Mesothelial cell of epicardium (in vitro differentiated cells): ENCODE measurements around the gene TMEM72. TPM values are rescaled to one million over a fixed set of nuclear protein-coding genes. Genes with fewer than 3 reads are reported as not detected.

ENCODE experiments used
- DNase-seq, 2 experiments: peaks; one replicate each; pipeline ENCODE4 v3.0.0; 2021; ENCODE audit warnings: low spot score in 2 of 2; ENCODE audit not compliant: unreplicated experiment in 2 of 2
- H3K27ac Mint-ChIP-seq: 2 replicates; pipeline ENCODE4 v1.8.0; 2021; ENCODE audit warnings: mixed read lengths
- H3K27me3 Mint-ChIP-seq: 2 replicates; pipeline ENCODE4 v1.8.0; 2021; ENCODE audit warnings: low read depth, mixed read lengths
- H3K36me3 Mint-ChIP-seq: 2 replicates; pipeline ENCODE4 v1.8.0; 2021; ENCODE audit warnings: mixed read lengths
- H3K4me1 Mint-ChIP-seq: 2 replicates; pipeline ENCODE4 v1.8.0; 2021; ENCODE audit warnings: mixed read lengths
- H3K4me3 Mint-ChIP-seq: 2 replicates; pipeline ENCODE4 v1.8.0; 2021; ENCODE audit warnings: mild to moderate bottlenecking, moderate library complexity, mixed read lengths
- H3K9me3 Mint-ChIP-seq: 2 replicates; pipeline ENCODE4 v1.8.0; 2021; ENCODE audit warnings: mixed read lengths
- total RNA-seq: library from RNA; stranded (reverse); gene quantifications from 3 replicates; pipeline ENCODE4 v1.2.1, GENCODE V29; 2021
- TF ChIP-seq, protein P1 (sequence below): fragments of 200-600 bp; sonication (generic); IDR thresholded peaks from one replicate; pipeline ENCODE4 v1.5.0; 2021; ENCODE audit warnings: antibody characterized with exemption; ENCODE audit not compliant: unreplicated experiment

TMEM72 gene
- total RNA-seq, 1 donor from 2014 or later: 0.67 TPM

DNA sequence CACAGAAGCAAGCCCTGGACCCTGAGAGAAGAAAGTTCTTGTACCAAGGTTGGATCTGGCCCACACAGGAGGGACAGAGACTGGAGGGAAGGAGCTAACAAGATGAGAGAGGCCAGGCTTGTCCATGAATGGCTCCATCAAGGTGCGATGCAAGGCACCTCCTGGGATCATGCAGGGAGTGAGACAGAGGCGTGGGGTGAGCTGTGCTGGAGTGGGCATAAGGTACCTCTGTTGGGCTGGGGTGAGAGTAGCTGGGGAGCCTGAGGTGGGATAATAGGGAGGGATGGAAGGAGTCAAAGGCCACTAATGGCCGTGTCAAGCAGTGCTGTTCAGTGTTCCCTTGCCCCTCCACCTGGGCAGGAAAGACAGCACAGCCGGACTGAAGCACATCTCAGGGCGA, 9.9 kb downstream of the TMEM72 start:
- Mint-ChIP-seq H3K4me3 (no peak overlapping the region), H3K36me3 (peaks cover 14% of the 10 kb centered on the region), H3K27ac (no peak overlapping the region), H3K4me1 (no peaks in the 10 kb centered on the region), H3K27me3 (no peaks in the 10 kb centered on the region), H3K9me3 (peaks cover 15% of the 10 kb centered on the region)
- TF ChIP-seq, protein P1, sequence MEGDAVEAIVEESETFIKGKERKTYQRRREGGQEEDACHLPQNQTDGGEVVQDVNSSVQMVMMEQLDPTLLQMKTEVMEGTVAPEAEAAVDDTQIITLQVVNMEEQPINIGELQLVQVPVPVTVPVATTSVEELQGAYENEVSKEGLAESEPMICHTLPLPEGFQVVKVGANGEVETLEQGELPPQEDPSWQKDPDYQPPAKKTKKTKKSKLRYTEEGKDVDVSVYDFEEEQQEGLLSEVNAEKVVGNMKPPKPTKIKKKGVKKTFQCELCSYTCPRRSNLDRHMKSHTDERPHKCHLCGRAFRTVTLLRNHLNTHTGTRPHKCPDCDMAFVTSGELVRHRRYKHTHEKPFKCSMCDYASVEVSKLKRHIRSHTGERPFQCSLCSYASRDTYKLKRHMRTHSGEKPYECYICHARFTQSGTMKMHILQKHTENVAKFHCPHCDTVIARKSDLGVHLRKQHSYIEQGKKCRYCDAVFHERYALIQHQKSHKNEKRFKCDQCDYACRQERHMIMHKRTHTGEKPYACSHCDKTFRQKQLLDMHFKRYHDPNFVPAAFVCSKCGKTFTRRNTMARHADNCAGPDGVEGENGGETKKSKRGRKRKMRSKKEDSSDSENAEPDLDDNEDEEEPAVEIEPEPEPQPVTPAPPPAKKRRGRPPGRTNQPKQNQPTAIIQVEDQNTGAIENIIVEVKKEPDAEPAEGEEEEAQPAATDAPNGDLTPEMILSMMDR: no peak
- DNase-seq: no peak

DNA sequence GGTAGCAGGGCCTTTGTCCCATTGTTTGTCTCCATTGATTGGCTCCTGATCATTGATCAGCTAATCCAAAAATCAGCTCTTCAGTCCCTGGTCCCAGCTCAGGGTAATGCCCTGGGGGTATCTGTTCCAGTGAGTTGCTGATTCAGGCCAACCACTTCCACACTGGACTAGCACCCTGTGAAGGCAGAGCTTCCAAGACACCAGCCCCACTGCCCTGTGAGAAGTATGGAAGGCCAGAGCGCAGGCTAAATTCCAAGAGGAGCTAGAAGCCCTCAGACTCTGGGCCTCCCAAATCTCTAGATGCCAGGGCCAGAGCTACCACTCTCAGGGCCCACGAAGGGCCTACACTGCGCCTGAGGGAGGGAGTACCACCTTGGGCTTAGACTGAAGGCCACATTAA, 10.4 kb downstream of the TMEM72 start:
- peaks cover 14% of the 10 kb centered on the region for H3K36me3 Mint-ChIP-seq
- TF ChIP-seq, protein P1: no peak
- no peaks in the 10 kb centered on the region for H3K27me3 Mint-ChIP-seq
- H3K9me3 Mint-ChIP-seq: peaks cover 15% of the 10 kb centered on the region
- H3K27ac Mint-ChIP-seq: no peak overlapping the region
- no peak for DNase-seq
- no peak overlapping the region for H3K4me3 Mint-ChIP-seq
- H3K4me1 Mint-ChIP-seq: no peaks in the 10 kb centered on the region

DNA sequence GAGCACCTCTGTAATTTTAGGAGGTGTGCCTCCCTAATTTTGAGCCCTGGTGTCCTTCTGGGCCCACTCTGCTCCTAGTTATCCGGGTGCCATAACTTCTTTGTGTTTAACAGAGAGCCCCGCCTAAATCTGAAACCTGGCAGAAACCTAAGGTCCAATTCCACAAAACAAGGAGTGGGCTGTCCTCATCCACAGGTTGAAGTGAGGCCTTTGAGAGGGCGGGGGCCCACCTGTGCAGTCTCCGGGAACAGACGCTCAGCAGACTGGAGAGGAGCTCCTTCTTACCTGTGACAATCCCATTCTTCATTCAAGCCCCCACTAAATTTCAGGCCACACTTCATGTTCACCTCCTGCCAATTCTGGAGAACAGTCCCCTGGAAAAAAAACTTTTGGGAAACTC, 10.9 kb downstream of the TMEM72 start:
- H3K4me3 Mint-ChIP-seq: no peak overlapping the region
- DNase-seq: no peak
- TF ChIP-seq, protein P1: no peak
- no peaks in the 10 kb centered on the region for H3K27me3 Mint-ChIP-seq
- H3K9me3 Mint-ChIP-seq: peaks cover 15% of the 10 kb centered on the region
- H3K4me1 Mint-ChIP-seq: no peaks in the 10 kb centered on the region
- H3K36me3 Mint-ChIP-seq: peaks cover 14% of the 10 kb centered on the region
- no peak overlapping the region for H3K27ac Mint-ChIP-seq

DNA sequence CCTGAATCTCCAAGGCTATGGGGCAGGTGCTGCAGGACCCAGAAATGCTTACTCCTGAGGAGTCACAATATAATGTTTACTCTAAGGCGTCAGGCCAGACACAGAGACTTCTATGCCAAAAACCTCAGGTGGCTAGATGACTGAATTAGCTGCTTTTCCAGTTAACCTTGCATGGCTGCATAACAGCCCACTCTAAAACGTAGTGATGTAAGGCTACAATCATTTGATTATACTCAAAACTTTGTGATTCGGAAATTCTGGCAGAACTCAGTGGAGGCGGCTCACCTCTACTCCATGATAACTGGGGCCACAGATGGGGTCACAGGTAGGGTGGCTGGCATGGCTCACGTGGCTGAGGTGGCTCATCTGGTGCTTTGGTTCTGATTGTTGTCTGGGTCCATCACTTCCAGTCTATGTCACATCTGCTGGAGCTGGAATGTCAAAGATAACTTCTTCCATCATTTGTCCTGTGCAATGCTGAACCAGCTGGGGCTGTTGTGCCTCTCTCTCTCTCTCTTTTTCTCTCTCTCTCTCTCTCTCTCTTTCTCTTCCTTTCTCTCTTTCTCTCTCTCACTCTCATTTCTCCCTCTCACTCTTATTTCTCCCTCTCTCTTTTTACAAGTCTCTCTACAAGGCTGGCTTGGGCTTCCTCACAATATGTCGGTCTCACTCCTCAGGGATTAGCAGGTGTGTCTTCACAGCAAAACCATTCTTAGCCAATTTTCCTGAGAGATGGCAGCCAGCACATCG, 11.8 kb downstream of the TMEM72 start:
- no peak overlapping the region for H3K4me3 Mint-ChIP-seq
- no peak overlapping the region for H3K27ac Mint-ChIP-seq
- H3K27me3 Mint-ChIP-seq: no peaks in the 10 kb centered on the region
- no peaks in the 10 kb centered on the region for H3K4me1 Mint-ChIP-seq
- peaks cover 9% of the 10 kb centered on the region for H3K9me3 Mint-ChIP-seq
- TF ChIP-seq, protein P1: no peak
- DNase-seq: no peak
- peaks cover 5% of the 10 kb centered on the region for H3K36me3 Mint-ChIP-seq

DNA sequence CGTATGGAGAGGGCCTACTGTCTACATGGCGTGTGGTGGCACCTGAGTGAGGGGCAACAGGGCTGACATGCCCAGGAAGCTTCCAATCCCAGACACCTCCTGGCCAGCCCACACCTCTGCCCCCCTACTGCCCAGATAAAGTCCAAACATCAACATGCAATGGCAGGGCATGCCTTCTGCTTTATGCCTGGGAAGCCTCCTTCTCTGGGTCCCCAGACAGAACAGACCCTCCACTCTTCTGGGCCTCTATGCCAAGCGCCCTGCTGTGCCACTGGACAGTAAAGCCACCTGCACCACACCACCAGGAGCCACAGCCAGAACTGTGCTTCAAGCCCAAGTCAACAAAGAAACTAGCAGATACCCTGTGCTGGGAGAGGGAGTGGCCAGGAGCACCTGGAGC, 12.5 kb downstream of the TMEM72 start:
- DNase-seq: no peak
- peaks cover 3% of the 10 kb centered on the region for H3K27me3 Mint-ChIP-seq
- TF ChIP-seq, protein P1: no peak
- H3K36me3 Mint-ChIP-seq: peaks cover 3% of the 10 kb centered on the region
- H3K4me3 Mint-ChIP-seq: no peak overlapping the region
- H3K27ac Mint-ChIP-seq: no peak overlapping the region
- H3K9me3 Mint-ChIP-seq: peaks cover 5% of the 10 kb centered on the region
- no peaks in the 10 kb centered on the region for H3K4me1 Mint-ChIP-seq
